ENCODE measurements around the gene KNOP1. TPM values are rescaled to one million over a fixed set of nuclear protein-coding genes. Genes with fewer than 3 reads are reported as not detected.
A peak's percentile ranks its signal among the peaks of the same experiment; 100 is the strongest.

The KNOP1 gene
- total RNA-seq, 2 donors from 2014 or later: 15.6 to 26.6 TPM

DNA sequence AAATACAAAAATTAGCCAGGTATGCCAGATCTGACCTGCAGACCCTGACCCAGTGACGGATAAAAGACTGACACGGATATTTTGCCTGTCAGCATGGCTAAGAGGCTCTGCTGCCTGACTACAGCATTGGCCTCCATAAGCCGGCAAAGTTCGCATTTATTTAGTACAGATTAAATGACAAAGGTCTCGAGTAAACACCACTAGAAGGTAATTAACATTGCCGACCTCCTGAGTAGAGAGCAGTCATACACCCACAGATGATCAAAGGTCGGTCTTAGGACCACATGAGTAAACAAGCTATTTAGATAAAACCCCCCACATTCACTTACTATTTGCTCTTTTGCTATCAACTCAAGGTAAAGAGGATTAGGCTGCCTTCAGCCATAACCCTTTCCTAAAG is 55.7 kb downstream of the KNOP1 start:
- H3K4me1 Mint-ChIP-seq: peaks cover 3% of the 10 kb centered on the region
- H3K9me3 Mint-ChIP-seq: no peaks in the 10 kb centered on the region
- H3K36me3 Mint-ChIP-seq (ENCODE audit: low read depth): peaks cover 53% of the 10 kb centered on the region
- no peak for ATAC-seq (replicated peaks)
- H3K27ac Mint-ChIP-seq: no peak overlapping the region
- no peak overlapping the region for H3K4me3 Mint-ChIP-seq
- no peaks in the 10 kb centered on the region for H3K27me3 Mint-ChIP-seq

DNA sequence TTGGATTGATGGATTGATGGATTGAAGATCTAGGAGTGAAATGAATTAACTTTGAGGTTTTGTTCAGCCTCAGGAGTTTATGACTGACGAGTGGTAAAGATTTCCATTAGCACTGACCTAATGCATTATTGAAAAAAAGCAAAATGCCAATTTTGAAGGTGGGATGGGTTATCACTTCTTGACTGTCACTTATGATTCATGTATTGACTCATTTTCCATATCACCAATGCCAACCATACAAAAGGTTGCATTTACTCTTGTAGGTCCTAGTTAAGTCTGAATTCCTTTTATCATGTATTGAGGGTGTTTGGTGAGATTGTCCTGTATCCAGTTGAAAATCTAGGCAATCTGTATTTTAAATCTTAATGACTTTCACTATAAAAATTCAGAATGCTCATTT is 57.6 kb downstream of the KNOP1 start:
- ATAC-seq (replicated peaks): peak; percentile 75
- H3K27ac Mint-ChIP-seq: peak overlapping the region; percentile 16
- H3K36me3 Mint-ChIP-seq (ENCODE audit: low read depth): peaks cover 66% of the 10 kb centered on the region
- H3K4me3 Mint-ChIP-seq: no peak overlapping the region
- peaks cover 3% of the 10 kb centered on the region for H3K4me1 Mint-ChIP-seq
- no peaks in the 10 kb centered on the region for H3K9me3 Mint-ChIP-seq
- no peaks in the 10 kb centered on the region for H3K27me3 Mint-ChIP-seq

DNA sequence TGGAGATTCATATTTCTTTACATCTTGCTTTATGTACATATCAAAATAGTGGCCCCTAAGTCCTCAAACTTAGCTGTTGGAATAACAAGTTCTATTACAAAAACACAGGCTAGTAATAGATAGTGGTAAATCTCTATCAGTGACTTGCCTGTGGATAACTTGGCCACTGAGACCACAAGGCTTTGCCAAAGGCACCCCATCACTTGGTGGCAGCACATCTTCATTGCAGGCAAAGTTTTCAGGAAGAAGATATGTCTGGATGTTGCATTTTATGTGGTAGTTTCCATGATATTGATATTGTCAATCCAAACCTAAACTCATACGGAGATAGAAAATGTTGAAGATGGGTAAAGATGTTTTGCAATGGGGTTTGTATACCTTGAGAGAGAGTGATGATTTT is 58.5 kb downstream of the KNOP1 start:
- no peak for ATAC-seq (replicated peaks)
- Mint-ChIP-seq H3K4me3 (no peak overlapping the region), H3K9me3 (no peaks in the 10 kb centered on the region), H3K4me1 (peaks cover 3% of the 10 kb centered on the region), H3K27ac (no peak overlapping the region), H3K36me3 (ENCODE audit: low read depth) (peaks cover 68% of the 10 kb centered on the region), H3K27me3 (no peaks in the 10 kb centered on the region)

DNA sequence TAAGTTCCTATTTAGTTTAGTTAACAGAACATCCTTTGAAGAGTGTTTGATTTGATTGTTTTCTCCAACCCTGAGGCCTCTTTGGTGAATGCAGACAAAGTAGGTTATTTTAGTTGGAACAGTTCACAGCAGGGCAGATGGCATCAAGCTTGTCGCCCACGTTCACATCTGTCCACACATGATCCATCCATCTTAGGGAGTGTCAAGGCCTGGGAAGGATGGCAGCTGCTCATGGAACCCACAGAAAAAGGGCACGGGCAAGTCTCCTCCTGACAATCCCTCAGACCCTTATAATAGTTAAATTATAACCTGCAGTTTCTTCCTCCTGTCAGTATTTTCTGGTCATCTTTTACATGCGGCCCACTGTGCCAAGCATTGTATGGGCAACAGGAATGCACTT is 60.2 kb downstream of the KNOP1 start:
- H3K36me3 Mint-ChIP-seq (ENCODE audit: low read depth): peaks cover 77% of the 10 kb centered on the region

DNA sequence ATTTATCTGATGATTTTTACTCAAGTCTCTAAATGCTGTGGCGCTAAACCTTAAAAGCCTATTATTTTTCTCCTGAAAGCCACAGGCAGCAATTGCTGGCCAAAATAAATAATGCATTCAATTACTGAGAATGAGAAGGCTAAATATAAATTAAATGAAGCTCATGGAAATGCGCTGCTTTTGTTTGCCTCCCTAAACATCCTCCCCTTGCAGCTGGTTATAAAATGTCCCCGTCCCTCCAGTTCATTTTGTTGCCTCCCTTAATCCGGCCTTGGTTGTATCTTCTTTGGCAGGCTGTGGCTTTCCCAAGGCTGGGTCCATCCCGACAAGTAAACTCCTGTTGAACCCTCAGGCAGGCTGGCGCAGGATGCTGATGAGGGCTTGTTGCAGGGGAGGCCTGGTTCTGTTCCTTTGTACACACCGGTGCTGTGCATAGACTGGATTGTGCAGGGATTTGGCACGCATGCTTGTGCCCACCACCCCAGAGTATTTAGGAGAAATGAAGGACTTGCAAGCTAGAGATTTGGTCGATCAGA is 62.7 kb downstream of the KNOP1 start:
- no peaks in the 10 kb centered on the region for H3K9me3 Mint-ChIP-seq
- ATAC-seq (replicated peaks): no peak
- no peaks in the 10 kb centered on the region for H3K27me3 Mint-ChIP-seq
- H3K36me3 Mint-ChIP-seq (ENCODE audit: low read depth): peaks cover 90% of the 10 kb centered on the region
- no peak overlapping the region for H3K4me3 Mint-ChIP-seq
- no peak overlapping the region for H3K27ac Mint-ChIP-seq
- peaks cover 1% of the 10 kb centered on the region for H3K4me1 Mint-ChIP-seq

More for the DNA sequence above, 60.2 kb downstream of the KNOP1 start:
- H3K27me3 Mint-ChIP-seq: no peaks in the 10 kb centered on the region
- ATAC-seq (replicated peaks): no peak
- peaks cover 3% of the 10 kb centered on the region for H3K4me1 Mint-ChIP-seq
- H3K9me3 Mint-ChIP-seq: no peaks in the 10 kb centered on the region
- peak overlapping the region; percentile 59 for H3K27ac Mint-ChIP-seq
- no peak overlapping the region for H3K4me3 Mint-ChIP-seq

DNA sequence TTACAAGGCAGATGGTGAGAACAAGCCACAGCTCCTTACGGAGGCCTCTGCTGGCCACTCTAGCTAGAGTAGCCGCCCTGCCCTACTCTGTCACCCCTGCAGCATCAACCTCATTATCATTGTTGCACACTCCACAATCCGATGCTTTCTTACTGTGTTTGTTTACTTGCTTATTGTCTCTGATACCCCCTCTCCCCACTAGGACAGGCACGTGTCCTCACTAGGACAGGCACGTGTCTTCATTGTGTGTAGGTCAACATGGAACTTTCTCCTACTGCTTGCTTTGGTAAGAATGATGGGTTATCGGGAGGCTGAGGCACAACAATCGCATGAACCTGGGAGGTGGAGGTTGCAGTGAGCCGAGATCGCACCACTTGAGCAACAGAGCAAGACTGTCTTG is 63.9 kb downstream of the KNOP1 start:
- no peak overlapping the region for H3K4me3 Mint-ChIP-seq
- ATAC-seq (replicated peaks): no peak
- no peak overlapping the region for H3K27ac Mint-ChIP-seq
- H3K9me3 Mint-ChIP-seq: no peaks in the 10 kb centered on the region
- peaks cover 98% of the 10 kb centered on the region for H3K36me3 Mint-ChIP-seq (ENCODE audit: low read depth)
- no peaks in the 10 kb centered on the region for H3K4me1 Mint-ChIP-seq
- no peaks in the 10 kb centered on the region for H3K27me3 Mint-ChIP-seq

Other genes starting within 250 kb of the KNOP1 start
- gene GDE1, start 196.1 kb downstream of the KNOP1 start, total RNA-seq: 10 to 100 TPM; 24.2 to 36.9 TPM
- gene CCP110, start 194.3 kb downstream of the KNOP1 start, total RNA-seq: 10 to 100 TPM; 28.1 to 46.5 TPM
- gene VPS35L, start 162.5 kb downstream of the KNOP1 start, total RNA-seq: 10 to 100 TPM; 38.2 to 40.8 TPM
- 1 to 10 TPM; 1.7 to 2.9 TPM for gene IQCK, start within 50 bp of the KNOP1 start, total RNA-seq
- not detected for gene GPRC5B, start 166.6 kb upstream of the KNOP1 start, total RNA-seq

All from activated T-helper 17 cell treated with anti-CD3 and anti-CD28 coated beads, Interleukin-2, amount 50 U/mL, for 72 hours (primary cell).